ENCODE data around the gene CCS. TPM values are rescaled to one million over a fixed set of nuclear protein-coding genes. Genes with fewer than 3 reads are reported as not detected.
A peak's percentile ranks its signal among the peaks of the same experiment; 100 is the strongest.
"Not testable (repeated sequence)": the region's sequence is repeated elsewhere in the genome, so short reads cannot be mapped to it uniquely, and the experiment has no call there.

The CCS gene
- total RNA-seq, 1 donor from 2014 or later: 42.5 TPM

- intact Hi-C loops (cut with DNase I): no loop called here
Measured at GRCh38 chr11:66570079-66570849, 22.7 kb upstream of the CCS start.

GRCh38 chr11:66570850-66571180 lies 22.2 kb upstream of the CCS start:
- Histone ChIP-seq H3K4me3 (no peak overlapping the region), H3K9me3 (no peaks in the 10 kb centered on the region), H3K4me1 (peaks cover 20% of the 10 kb centered on the region), H3K27ac (no peak overlapping the region), H3K36me3 (no peaks in the 10 kb centered on the region), H3K27me3 (no peaks in the 10 kb centered on the region)
- TF ChIP-seq CTCF (IDR thresholded peaks at IDR 0.05): no peak
- TF ChIP-seq POLR2A (IDR thresholded peaks at IDR 0.05): no peak
- TF ChIP-seq POLR2AphosphoS5 (IDR thresholded peaks at IDR 0.05; ENCODE audit: insufficient read depth in 1 of 2, low read depth in 1 of 2): no peak
- no peak for DNase-seq (ENCODE audit: extremely low spot score in 2 of 2)
- intact Hi-C loops (cut with DNase I): no loop called here

More at GRCh38 chr11:66570079-66570849, 22.7 kb upstream of the CCS start:
- TF ChIP-seq CTCF (IDR thresholded peaks at IDR 0.05) (no peak), POLR2AphosphoS5 (IDR thresholded peaks at IDR 0.05; ENCODE audit: insufficient read depth in 1 of 2, low read depth in 1 of 2) (no peak), POLR2A (IDR thresholded peaks at IDR 0.05) (no peak)
- Histone ChIP-seq H3K27ac (no peak overlapping the region), H3K27me3 (no peaks in the 10 kb centered on the region), H3K36me3 (no peaks in the 10 kb centered on the region), H3K4me3 (no peak overlapping the region), H3K4me1 (peaks cover 20% of the 10 kb centered on the region), H3K9me3 (no peaks in the 10 kb centered on the region)
- DNase-seq (ENCODE audit: extremely low spot score in 2 of 2): no peak

GRCh38 chr11:66579017-66579606 lies 13.9 kb upstream of the CCS start:
- no peak for DNase-seq (ENCODE audit: extremely low spot score in 2 of 2)
- H3K27me3 ChIP-seq: no peaks in the 10 kb centered on the region
- intact Hi-C loops (cut with DNase I): loop anchor here (1.0 kb wide), 1 partner anchor 99 kb away; no protein-coding TSS in a partner anchor
- no peak overlapping the region for H3K27ac ChIP-seq
- H3K4me1 ChIP-seq: no peaks in the 10 kb centered on the region
- no peak overlapping the region for H3K4me3 ChIP-seq
- peak in 1 of 2 donors; percentile 39 for TF ChIP-seq POLR2AphosphoS5 (IDR thresholded peaks at IDR 0.05; ENCODE audit: insufficient read depth in 1 of 2, low read depth in 1 of 2)
- peak; percentile 76 to 84 (median 80) for TF ChIP-seq CTCF (IDR thresholded peaks at IDR 0.05)
- no peak for TF ChIP-seq POLR2A (IDR thresholded peaks at IDR 0.05)
- H3K36me3 ChIP-seq: no peaks in the 10 kb centered on the region
- H3K9me3 ChIP-seq: no peaks in the 10 kb centered on the region

- no peaks in the 10 kb centered on the region for H3K9me3 ChIP-seq
- intact Hi-C loops (cut with DNase I): no loop called here
- TF ChIP-seq POLR2A (IDR thresholded peaks at IDR 0.05) (no peak), POLR2AphosphoS5 (IDR thresholded peaks at IDR 0.05; ENCODE audit: insufficient read depth in 1 of 2, low read depth in 1 of 2) (no peak), CTCF (IDR thresholded peaks at IDR 0.05) (no peak)
Measured at GRCh38 chr11:66580803-66581202, 12.2 kb upstream of the CCS start.

GRCh38 chr11:66581261-66581660 lies 11.7 kb upstream of the CCS start:
- intact Hi-C loops (cut with DNase I): no loop called here
- TF ChIP-seq CTCF (IDR thresholded peaks at IDR 0.05) (no peak), POLR2AphosphoS5 (IDR thresholded peaks at IDR 0.05; ENCODE audit: insufficient read depth in 1 of 2, low read depth in 1 of 2) (no peak), POLR2A (IDR thresholded peaks at IDR 0.05) (no peak)

More at GRCh38 chr11:66580803-66581202, 12.2 kb upstream of the CCS start:
- no peaks in the 10 kb centered on the region for H3K4me1 ChIP-seq
- H3K4me3 ChIP-seq: no peak overlapping the region
- no peaks in the 10 kb centered on the region for H3K36me3 ChIP-seq
- H3K27ac ChIP-seq: no peak overlapping the region
- no peak for DNase-seq (ENCODE audit: extremely low spot score in 2 of 2)
- H3K27me3 ChIP-seq: no peaks in the 10 kb centered on the region

GRCh38 chr11:66582565-66583147 lies 10.3 kb upstream of the CCS start:
- DNase-seq (ENCODE audit: extremely low spot score in 2 of 2); H3K9me3 ChIP-seq; H3K27me3 ChIP-seq; H3K4me1 ChIP-seq; H3K27ac ChIP-seq; H3K36me3 ChIP-seq; intact Hi-C loops (cut with DNase I); H3K4me3 ChIP-seq: not testable (repeated sequence)

More at GRCh38 chr11:66581261-66581660, 11.7 kb upstream of the CCS start:
- Histone ChIP-seq H3K9me3 (no peaks in the 10 kb centered on the region), H3K4me1 (no peaks in the 10 kb centered on the region), H3K27me3 (no peaks in the 10 kb centered on the region), H3K36me3 (no peaks in the 10 kb centered on the region), H3K4me3 (no peak overlapping the region), H3K27ac (no peak overlapping the region)
- no peak for DNase-seq (ENCODE audit: extremely low spot score in 2 of 2)

- H3K4me3 ChIP-seq; H3K36me3 ChIP-seq; H3K9me3 ChIP-seq; H3K27ac ChIP-seq; DNase-seq (ENCODE audit: extremely low spot score in 2 of 2); H3K4me1 ChIP-seq; intact Hi-C loops (cut with DNase I); H3K27me3 ChIP-seq: not testable (repeated sequence)
Measured at GRCh38 chr11:66585447-66585846, 7.5 kb upstream of the CCS start.

All from vagina (tissue), 2 donors.